ENCODE results near the gene SLC6A6.

The SLC6A6 gene

DNA sequence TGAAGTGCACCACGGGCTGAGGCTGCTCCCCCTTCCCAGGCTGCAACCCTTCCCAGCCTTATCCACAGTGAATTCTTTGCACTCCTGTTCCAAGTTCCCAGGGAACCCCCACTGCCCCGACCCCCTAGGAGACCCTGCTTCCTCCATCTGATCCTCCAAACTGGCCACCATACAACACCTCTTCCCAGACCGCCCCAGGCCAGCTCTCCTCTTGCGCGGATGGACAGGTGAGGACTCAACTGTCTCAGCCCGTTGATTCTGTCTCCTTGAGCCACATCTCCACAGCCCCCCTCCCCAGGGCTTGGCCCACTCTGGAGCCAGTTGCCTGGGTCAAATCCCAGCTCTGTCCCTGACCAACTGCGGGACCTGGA lies 116.0 kb downstream of the SLC6A6 start:
- H3K27ac ChIP-seq: no peak overlapping the region
- DNase-seq: no peak
- H3K27me3 ChIP-seq (replicated peaks): peaks cover 11% of the 10 kb centered on the region
- in situ Hi-C loops (cut with HindIII; ENCODE audit: low pct_ligation_motif_present, low sequenced_read_pairs): no loop called here
- H3K36me3 ChIP-seq (replicated peaks): no peaks in the 10 kb centered on the region
- no peak overlapping the region for H3K4me3 ChIP-seq (ENCODE audit: low read depth, low read length)
- TF ChIP-seq, protein P1, sequence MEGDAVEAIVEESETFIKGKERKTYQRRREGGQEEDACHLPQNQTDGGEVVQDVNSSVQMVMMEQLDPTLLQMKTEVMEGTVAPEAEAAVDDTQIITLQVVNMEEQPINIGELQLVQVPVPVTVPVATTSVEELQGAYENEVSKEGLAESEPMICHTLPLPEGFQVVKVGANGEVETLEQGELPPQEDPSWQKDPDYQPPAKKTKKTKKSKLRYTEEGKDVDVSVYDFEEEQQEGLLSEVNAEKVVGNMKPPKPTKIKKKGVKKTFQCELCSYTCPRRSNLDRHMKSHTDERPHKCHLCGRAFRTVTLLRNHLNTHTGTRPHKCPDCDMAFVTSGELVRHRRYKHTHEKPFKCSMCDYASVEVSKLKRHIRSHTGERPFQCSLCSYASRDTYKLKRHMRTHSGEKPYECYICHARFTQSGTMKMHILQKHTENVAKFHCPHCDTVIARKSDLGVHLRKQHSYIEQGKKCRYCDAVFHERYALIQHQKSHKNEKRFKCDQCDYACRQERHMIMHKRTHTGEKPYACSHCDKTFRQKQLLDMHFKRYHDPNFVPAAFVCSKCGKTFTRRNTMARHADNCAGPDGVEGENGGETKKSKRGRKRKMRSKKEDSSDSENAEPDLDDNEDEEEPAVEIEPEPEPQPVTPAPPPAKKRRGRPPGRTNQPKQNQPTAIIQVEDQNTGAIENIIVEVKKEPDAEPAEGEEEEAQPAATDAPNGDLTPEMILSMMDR (IDR thresholded peaks at IDR 0.05; ENCODE audit: low read depth, low read length, missing control alignments): no peak

DNA sequence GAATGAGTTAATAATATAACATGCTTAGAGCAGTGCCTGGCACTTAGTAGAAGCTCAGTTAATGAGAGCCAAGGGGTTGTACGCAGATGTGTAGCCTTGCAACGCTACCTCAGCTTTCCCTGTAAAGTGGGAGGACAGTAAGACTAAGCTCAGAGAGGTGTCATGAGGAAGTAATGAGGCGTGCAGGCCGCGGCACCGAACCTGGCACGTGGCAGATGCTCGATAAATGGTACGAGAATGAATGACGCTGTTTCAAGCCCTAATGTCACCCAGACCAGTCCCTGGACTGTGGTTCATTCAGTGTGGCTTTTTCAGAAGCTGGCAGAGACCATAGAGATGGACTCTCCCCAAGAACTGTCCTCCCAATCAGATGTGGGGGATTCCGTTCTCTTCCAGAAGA lies 116.5 kb downstream of the SLC6A6 start:
- TF ChIP-seq, protein P1 (IDR thresholded peaks at IDR 0.05; ENCODE audit: low read depth, low read length, missing control alignments): no peak
- in situ Hi-C loops (cut with HindIII; ENCODE audit: low pct_ligation_motif_present, low sequenced_read_pairs): no loop called here

DNA sequence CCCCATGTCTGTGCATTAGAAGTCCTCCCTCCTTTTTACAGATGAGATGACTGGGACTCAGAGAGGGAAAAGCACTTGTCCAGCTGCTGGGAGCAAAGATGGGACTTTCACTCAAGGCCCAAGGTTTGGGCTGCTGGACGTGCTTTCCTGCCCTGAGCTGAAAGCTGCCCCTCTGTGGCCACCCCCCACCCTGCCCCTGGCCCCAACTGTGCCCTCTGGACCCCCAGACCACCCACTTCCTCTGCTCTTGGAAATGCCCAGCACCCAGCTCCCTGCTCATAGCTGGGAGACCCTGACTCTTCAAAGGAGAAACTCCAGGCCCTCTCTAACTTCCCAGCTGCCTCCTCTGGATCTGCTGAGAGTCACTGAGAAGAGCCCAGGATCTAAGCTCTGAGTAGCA lies 117.0 kb downstream of the SLC6A6 start:
- H3K27ac ChIP-seq: no peak overlapping the region
- TF ChIP-seq, protein P1 (IDR thresholded peaks at IDR 0.05; ENCODE audit: low read depth, low read length, missing control alignments): no peak
- H3K27me3 ChIP-seq (replicated peaks): peaks cover 11% of the 10 kb centered on the region
- no peaks in the 10 kb centered on the region for H3K36me3 ChIP-seq (replicated peaks)
- DNase-seq: no peak
- in situ Hi-C loops (cut with HindIII; ENCODE audit: low pct_ligation_motif_present, low sequenced_read_pairs): no loop called here
- H3K4me3 ChIP-seq (ENCODE audit: low read depth, low read length): no peak overlapping the region

More for the DNA sequence above, 116.5 kb downstream of the SLC6A6 start:
- Histone ChIP-seq H3K27ac (no peak overlapping the region), H3K36me3 (replicated peaks) (no peaks in the 10 kb centered on the region), H3K27me3 (replicated peaks) (peaks cover 11% of the 10 kb centered on the region), H3K4me3 (ENCODE audit: low read depth, low read length) (no peak overlapping the region)
- DNase-seq: no peak

DNA sequence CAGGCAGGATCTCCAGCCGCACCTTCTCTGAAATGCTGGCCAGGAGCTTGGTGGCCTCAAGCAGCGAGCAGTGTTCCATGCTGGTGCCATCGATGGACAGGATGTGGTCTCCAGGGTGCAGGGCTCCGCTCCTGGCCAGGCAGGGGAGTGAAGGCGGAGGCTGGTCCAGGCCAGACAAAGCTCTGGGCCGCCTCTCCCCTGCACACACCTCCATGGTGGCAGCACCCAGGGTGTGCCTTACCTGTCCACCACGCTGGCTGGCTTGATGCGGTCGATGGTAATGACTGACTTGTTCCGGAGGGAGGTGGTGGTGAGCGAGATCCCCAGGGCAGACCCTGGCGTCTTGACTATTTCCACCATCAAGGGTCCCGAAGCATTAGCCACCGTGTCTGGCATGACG lies 117.7 kb downstream of the SLC6A6 start:
- in situ Hi-C loops (cut with HindIII; ENCODE audit: low pct_ligation_motif_present, low sequenced_read_pairs): no loop called here
- no peaks in the 10 kb centered on the region for H3K36me3 ChIP-seq (replicated peaks)
- no peak for DNase-seq
- no peak overlapping the region for H3K4me3 ChIP-seq (ENCODE audit: low read depth, low read length)
- no peak overlapping the region for H3K27ac ChIP-seq
- peaks cover 11% of the 10 kb centered on the region for H3K27me3 ChIP-seq (replicated peaks)
- TF ChIP-seq, protein P1 (IDR thresholded peaks at IDR 0.05; ENCODE audit: low read depth, low read length, missing control alignments): no peak

DNA sequence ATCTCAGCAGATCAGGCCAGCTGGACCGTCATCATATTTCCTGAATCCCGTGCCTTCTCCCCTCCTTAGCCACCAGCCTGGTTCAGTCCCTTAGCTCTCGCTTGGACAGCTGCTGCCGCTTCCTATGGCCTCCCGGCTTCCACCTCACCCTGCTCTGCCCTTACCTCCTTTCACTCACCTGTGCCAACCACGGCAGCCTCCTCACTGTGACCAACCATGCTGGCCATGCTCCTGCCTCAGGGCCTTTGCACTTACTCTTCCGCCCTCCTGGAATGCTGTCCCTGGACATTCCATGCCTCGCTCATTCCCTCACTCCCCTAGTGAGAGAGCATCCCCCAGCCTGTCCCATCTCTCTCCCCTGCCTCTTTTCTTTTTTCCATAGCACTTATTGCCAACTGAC lies 118.6 kb downstream of the SLC6A6 start:
- Histone ChIP-seq H3K27ac (no peak overlapping the region), H3K4me3 (ENCODE audit: low read depth, low read length) (no peak overlapping the region), H3K27me3 (replicated peaks) (peaks cover 11% of the 10 kb centered on the region), H3K36me3 (replicated peaks) (no peaks in the 10 kb centered on the region)
- DNase-seq: no peak
- in situ Hi-C loops (cut with HindIII; ENCODE audit: low pct_ligation_motif_present, low sequenced_read_pairs): no loop called here
- TF ChIP-seq, protein P1 (IDR thresholded peaks at IDR 0.05; ENCODE audit: low read depth, low read length, missing control alignments): no peak

DNA sequence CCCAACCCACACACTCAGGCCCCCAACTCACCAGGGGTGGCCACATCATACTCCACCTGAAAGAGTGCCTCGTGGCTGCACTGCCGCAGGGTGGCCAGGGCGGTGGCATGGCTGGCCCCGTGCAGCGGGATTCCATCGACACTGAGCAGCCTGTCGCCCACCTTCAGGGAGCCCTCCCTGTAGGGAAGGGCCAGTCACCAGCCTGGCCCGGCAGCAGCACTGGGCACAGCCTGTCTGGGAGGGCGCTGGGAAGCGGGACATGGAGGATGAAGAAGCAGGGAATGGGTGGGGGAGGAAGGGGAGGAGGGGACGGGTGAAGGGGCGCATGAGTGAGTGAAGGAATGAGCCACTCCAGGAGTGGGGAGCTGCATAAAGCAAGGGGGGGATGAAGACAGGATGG lies 119.2 kb downstream of the SLC6A6 start:
- TF ChIP-seq, protein P1 (IDR thresholded peaks at IDR 0.05; ENCODE audit: low read depth, low read length, missing control alignments): no peak
- Histone ChIP-seq H3K36me3 (replicated peaks) (no peaks in the 10 kb centered on the region), H3K4me3 (ENCODE audit: low read depth, low read length) (no peak overlapping the region), H3K27me3 (replicated peaks) (peaks cover 11% of the 10 kb centered on the region), H3K27ac (no peak overlapping the region)
- DNase-seq: no peak
- in situ Hi-C loops (cut with HindIII; ENCODE audit: low pct_ligation_motif_present, low sequenced_read_pairs): no loop called here
